Adrenal gland (tissue), 12 donors: Measurements from ENCODE around the gene ZBTB40. TPM values are rescaled to one million over a fixed set of nuclear protein-coding genes. Genes with fewer than 3 reads are reported as not detected.

Experiments
- DNase-seq, 7 donors: peaks; one replicate each; pipeline ENCODE4 v3.0.0-alpha.2; 2019 to 2020
- H3K27ac ChIP-seq, 5 donors: fragments of 200-600 bp; sonication (generic) in 4 of 5; 1 replicate in 3 of 5; 2 replicates in 2 of 5; pipeline versions ENCODE4 v1.5.1 to v1.8.0; 2016 to 2020; ENCODE audit warnings: mild to moderate bottlenecking in 1 of 5
- H3K27me3 ChIP-seq: fragments of 200-600 bp; 2 replicates; pipeline ENCODE4 v1.8.0; 2021
- H3K36me3 ChIP-seq, 2 donors: fragments of 200-600 bp; replicated peaks in 1 of 2; 1 replicate in 1 of 2; 2 replicates in 1 of 2; pipeline versions ENCODE4 v1.5.1 to v1.8.0; 2018 to 2022
- H3K4me1 ChIP-seq, 2 donors: fragments of 200-600 bp; replicated peaks in 1 of 2; 1 replicate in 1 of 2; 2 replicates in 1 of 2; pipeline versions ENCODE4 v1.5.1 to v1.8.0; 2018 to 2021
- H3K4me3 ChIP-seq, 4 donors: fragments of 200-600 bp; sonication (generic) in 3 of 4; one replicate each; pipeline ENCODE4 v1.5.1; 2016 to 2018
- H3K9me3 ChIP-seq, 3 donors: fragments of 200-600 bp; sonication (generic) in 1 of 3; replicated peaks in 1 of 3; 1 replicate in 2 of 3; 2 replicates in 1 of 3; pipeline versions ENCODE4 v1.5.1 to v1.8.0; 2016 to 2021
- POLR2A ChIP-seq, 2 donors: fragments of 450-650 bp; IDR thresholded peaks; one replicate each; pipeline ENCODE4 v1.6.1; 2017; ENCODE audit warnings: antibody characterized with exemption in 2 of 2, mild to moderate bottlenecking in 2 of 2, moderate library complexity in 1 of 2
- WGBS, 4 donors: extraction: QIAGEN DNeasy Blood & Tissue Kit in 2 of 4; methylation state at CpG; one replicate each; pipeline versions ENCODE4 v1.1.5 to v1.1.7; 2013 to 2017; 5-methylcytosine and 5-hydroxymethylcytosine counted together
- intact Hi-C, 2 donors: fragments of 100-400 bp; cut with DNase I; formaldehyde crosslinking; loops; one replicate each; pipeline versions ENCODE4 v1.14.1 to v1.15.0; 2022 to 2023
- polyA plus RNA-seq, 3 donors: library from polyadenylated mRNA; stranded (reverse); fragments of 200-250 nt in 2 of 3; fragments of 350-450 nt in 1 of 3; fragmentation: Illumina TruSeq in 1 of 3; extraction: RNeasy Lipid Tissue Mini Kit (QIAGEN cat#74804) in 1 of 3; gene quantifications; one replicate each; pipeline ENCODE4 v1.2.3, GENCODE V29; 2013 to 2014
- total RNA-seq, 9 donors: library from RNA; depleted of rRNA in 4 of 9; stranded (reverse); fragments of >200 nt in 4 of 9; fragments of 120-200 nt in 1 of 9; fragmentation: NEBNext Ultra II Directional in 1 of 9; extraction: Animal tissue kit (Norgen Biotek cat#: 25700) in 1 of 9; gene quantifications; one replicate each; pipeline versions ENCODE4 v1.1.0 to v1.2.4, GENCODE V29; 2013 to 2023
- TF ChIP-seq, protein P1 (sequence below), 6 experiments: fragments of 450-650 bp in 4 of 6; fragments of 200-600 bp in 2 of 6; sonication (generic) in 1 of 6; IDR thresholded peaks; 1 replicate in 5 of 6; 2 replicates in 1 of 6; pipeline versions ENCODE4 v1.5.1 to v1.8.0; 2016 to 2021; ENCODE audit warnings: antibody characterized with exemption in 6 of 6, mild to moderate bottlenecking in 2 of 6, moderate library complexity in 1 of 6
- donor health status: healthy with polysubstance abuse.
- donor health status: Bipolar disorder and iron deficiency.
- donor health status: DM: yes; HTN: yes; CAD: no.
- donor health status: DM: no; HTN: no; CAD: no.
- donor health status: DM: no; HTN: no; CAD: no.
- donor health status: DM: yes; HTN: yes; CAD: no.

Gene ZBTB40
- total and polyA plus RNA-seq, 12 donors = 17.1 to 45.7 (median 27.7) TPM

DNA sequence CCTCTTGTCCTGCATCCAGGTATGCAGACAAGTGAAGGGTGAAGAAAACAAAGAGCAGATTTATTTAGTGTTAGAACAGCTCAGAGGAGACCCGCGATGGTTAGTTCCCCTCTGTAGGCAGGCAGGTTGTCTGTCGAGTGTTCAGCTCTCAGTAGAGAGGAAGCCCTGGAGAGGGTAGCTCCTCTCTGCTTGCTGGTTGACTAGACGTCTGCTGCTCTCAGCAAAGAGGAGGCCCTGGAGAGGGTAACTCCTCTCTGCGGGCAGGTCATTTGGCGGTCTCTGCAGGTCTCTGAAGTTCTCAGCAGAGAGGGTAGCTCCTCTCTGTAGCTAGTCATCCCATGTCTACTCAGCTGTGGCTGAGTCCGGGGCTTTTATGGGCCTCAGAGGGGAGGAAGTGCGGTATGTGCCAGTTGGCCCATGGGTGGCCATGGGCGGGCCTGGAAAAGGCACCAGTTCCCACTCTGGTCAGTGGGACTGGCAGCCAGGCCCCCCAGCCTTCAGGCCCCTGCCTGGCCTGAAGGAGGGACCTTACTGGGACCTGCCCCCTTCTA is 13.4 kb downstream of the ZBTB40 start:
- peaks cover 15 to 36% of the 10 kb centered on the region in 2 donors for H3K4me1 ChIP-seq
- intact Hi-C loops = no loop called here
- DNase-seq = no peak
- WGBS, 4 donors = 86 to 100% (median 95%) methylated on average over 5 to 9 of the region's 9 CpGs
- no peaks in the 10 kb centered on the region for H3K9me3 ChIP-seq
- no peak for TF ChIP-seq POLR2A (IDR thresholded peaks at IDR 0.05)
- TF ChIP-seq, protein P1, sequence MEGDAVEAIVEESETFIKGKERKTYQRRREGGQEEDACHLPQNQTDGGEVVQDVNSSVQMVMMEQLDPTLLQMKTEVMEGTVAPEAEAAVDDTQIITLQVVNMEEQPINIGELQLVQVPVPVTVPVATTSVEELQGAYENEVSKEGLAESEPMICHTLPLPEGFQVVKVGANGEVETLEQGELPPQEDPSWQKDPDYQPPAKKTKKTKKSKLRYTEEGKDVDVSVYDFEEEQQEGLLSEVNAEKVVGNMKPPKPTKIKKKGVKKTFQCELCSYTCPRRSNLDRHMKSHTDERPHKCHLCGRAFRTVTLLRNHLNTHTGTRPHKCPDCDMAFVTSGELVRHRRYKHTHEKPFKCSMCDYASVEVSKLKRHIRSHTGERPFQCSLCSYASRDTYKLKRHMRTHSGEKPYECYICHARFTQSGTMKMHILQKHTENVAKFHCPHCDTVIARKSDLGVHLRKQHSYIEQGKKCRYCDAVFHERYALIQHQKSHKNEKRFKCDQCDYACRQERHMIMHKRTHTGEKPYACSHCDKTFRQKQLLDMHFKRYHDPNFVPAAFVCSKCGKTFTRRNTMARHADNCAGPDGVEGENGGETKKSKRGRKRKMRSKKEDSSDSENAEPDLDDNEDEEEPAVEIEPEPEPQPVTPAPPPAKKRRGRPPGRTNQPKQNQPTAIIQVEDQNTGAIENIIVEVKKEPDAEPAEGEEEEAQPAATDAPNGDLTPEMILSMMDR (IDR thresholded peaks at IDR 0.05) = no peak
- H3K27me3 ChIP-seq = no peaks in the 10 kb centered on the region
- no peaks in the 10 kb centered on the region for H3K36me3 ChIP-seq
- no peak overlapping the region for H3K27ac ChIP-seq
- no peak overlapping the region for H3K4me3 ChIP-seq

DNA sequence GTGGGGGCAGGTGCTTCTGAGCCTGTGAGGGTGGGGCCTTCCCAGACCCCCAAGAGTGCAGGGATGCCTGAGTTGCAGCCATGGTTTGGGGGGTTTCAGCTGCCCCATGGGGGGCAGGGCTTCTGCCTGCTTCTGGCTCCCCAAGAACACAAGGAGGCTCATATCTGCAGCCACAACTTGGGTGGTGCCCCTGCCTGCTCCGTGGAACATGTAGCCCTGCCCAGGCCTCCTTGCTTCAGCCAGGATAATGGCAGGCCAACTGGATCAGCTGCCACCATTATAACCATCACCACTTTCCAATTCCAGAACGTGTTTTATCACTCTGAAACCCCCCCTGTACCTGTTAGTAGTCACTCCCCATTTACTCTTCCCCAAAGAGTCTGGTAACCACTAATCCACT is 14.0 kb downstream of the ZBTB40 start:
- intact Hi-C loops = no loop called here
- no peak for TF ChIP-seq POLR2A (IDR thresholded peaks at IDR 0.05)
- TF ChIP-seq, protein P1 (IDR thresholded peaks at IDR 0.05) = no peak
- Histone ChIP-seq H3K36me3 (no peaks in the 10 kb centered on the region), H3K27me3 (no peaks in the 10 kb centered on the region), H3K4me1 (peaks cover 20 to 36% of the 10 kb centered on the region in 2 donors), H3K4me3 (no peak overlapping the region), H3K27ac (no peak overlapping the region), H3K9me3 (no peaks in the 10 kb centered on the region)
- no peak for DNase-seq
- WGBS, 4 donors = 90 to 95% (median 94%) methylated on average over 2 of the region's 2 CpGs

DNA sequence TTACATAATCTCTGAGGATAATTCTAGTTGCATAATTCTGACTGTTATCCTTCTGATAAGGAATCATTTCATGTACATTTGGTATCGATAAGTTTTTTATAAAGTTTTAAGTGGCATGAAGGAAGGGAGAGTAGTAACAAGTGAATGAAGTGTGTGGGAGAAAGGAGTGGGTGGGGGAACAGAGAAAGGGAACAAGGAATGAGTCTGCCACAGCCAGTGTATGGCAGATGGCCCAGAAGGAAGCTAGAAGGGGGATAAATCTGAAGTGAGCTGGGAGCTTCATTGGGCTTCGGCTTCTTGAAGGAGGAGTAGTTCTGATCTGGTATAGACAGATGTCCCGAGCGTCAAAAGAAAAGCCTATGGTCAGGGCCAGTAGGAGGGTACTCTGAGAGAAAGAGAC is 18.6 kb downstream of the ZBTB40 start:
- intact Hi-C loops = no loop called here
- no peaks in the 10 kb centered on the region for H3K36me3 ChIP-seq
- WGBS, 4 donors = 44 to 52% (median 49%) methylated on average over 4 of the region's 4 CpGs
- H3K4me1 ChIP-seq = peaks cover 26 to 51% of the 10 kb centered on the region in 2 donors
- DNase-seq = no peak
- no peak overlapping the region for H3K4me3 ChIP-seq
- no peak for TF ChIP-seq POLR2A (IDR thresholded peaks at IDR 0.05)
- TF ChIP-seq, protein P1 (IDR thresholded peaks at IDR 0.05) = no peak
- H3K27ac ChIP-seq = peak overlapping the region in 3 of 5 donors; percentile 41 to 66 (median 42)
- no peaks in the 10 kb centered on the region for H3K27me3 ChIP-seq
- no peaks in the 10 kb centered on the region for H3K9me3 ChIP-seq

DNA sequence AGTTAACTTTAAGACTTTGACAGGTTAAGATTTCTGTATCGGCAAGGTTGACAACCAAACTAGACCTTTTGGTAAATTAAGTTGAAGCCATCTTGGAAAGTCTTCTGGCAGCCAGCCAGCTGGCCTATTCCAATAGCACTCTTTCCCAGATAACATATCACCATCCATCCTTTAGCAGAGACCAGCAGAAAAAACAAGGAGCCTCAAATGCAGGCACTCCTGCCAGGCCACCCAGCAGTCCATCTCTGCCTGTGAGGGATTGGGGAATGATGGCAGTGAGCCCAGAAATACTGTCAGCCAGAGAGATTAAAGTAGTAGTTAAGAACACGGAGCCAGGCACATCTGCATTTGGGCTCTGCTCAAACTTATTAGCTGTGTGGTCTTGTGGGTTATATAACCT is 19.4 kb downstream of the ZBTB40 start:
- Histone ChIP-seq H3K4me3 (no peak overlapping the region), H3K36me3 (no peaks in the 10 kb centered on the region), H3K9me3 (no peaks in the 10 kb centered on the region), H3K4me1 (peaks cover 26 to 51% of the 10 kb centered on the region in 2 donors), H3K27me3 (no peaks in the 10 kb centered on the region), H3K27ac (peak overlapping the region in 4 of 5 donors; percentile 24 to 66 (median 43))
- WGBS, 4 donors = 29 to 37% (median 34%) methylated on average over 2 of the region's 2 CpGs
- no peak for TF ChIP-seq POLR2A (IDR thresholded peaks at IDR 0.05)
- TF ChIP-seq, protein P1 (IDR thresholded peaks at IDR 0.05) = no peak
- intact Hi-C loops = no loop called here
- peak; percentile 70 to 94 (median 93) for DNase-seq
